NK-92 (cell line): ENCODE measurements around the gene ZCCHC7.
"Not testable (repeated sequence)": the region's sequence is repeated elsewhere in the genome, so short reads cannot be mapped to it uniquely, and the experiment has no call there.

Experiments used
- DNase-seq: peaks from one replicate; lab custom pipeline; 2025; ENCODE audit not compliant: unreplicated experiment; lab: John Stamatoyannopoulos, UW

ZCCHC7 gene

DNA sequence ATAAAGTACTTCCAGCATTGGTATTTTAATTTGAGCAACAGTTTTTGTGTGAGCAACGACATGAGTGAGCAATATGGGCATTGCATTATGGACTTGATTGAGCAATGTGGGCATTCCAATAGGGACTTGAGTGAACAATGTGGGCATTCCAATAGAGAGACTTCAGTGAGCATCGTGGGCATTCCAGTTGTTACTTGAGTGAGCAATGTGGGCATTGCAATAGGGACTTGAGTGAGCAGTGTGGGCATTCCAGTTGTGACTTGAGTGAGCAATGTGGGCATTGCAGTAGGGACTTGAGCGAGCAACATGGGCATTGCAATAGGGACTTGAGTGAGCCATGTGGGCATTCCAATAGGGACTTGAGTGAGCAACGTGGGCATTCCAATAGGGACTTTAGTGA, 52.2 kb downstream of the ZCCHC7 start:
- DNase-seq, result no peak

- no peak for DNase-seq
Observed at GRCh38 chr9:37174247-37174646, 53.9 kb downstream of the ZCCHC7 start.

- DNase-seq, result no peak
Observed at GRCh38 chr9:37178742-37179141, 58.4 kb downstream of the ZCCHC7 start.

- no peak for DNase-seq
Observed at GRCh38 chr9:37179576-37179975, 59.2 kb downstream of the ZCCHC7 start.

DNA sequence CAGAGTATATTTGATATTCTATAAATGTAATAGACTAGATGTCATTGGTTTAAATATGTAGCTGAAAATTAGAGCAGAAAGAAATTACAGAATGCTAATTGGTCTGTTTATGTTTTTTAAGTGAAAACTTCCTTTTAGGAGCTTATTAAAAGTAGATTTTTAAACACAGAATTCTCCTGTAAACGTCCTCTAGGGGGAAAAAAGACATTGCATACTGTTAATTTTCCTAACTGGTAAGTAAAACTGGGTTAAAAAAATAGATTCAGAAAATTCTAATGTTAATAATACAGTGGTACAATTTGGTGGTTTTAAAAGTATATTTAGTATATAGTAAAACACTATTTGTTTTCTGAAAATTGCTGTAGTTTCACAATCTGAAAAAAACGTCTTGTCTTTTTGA, 59.8 kb downstream of the ZCCHC7 start:
- DNase-seq, result no peak

GRCh38 chr9:37182718-37183117, 62.3 kb downstream of the ZCCHC7 start:
- no peak for DNase-seq

GRCh38 chr9:37184905-37185867, 64.8 kb downstream of the ZCCHC7 start:
- DNase-seq, result no peak

- no peak for DNase-seq
Observed at GRCh38 chr9:37187292-37187691, 66.9 kb downstream of the ZCCHC7 start.

DNA sequence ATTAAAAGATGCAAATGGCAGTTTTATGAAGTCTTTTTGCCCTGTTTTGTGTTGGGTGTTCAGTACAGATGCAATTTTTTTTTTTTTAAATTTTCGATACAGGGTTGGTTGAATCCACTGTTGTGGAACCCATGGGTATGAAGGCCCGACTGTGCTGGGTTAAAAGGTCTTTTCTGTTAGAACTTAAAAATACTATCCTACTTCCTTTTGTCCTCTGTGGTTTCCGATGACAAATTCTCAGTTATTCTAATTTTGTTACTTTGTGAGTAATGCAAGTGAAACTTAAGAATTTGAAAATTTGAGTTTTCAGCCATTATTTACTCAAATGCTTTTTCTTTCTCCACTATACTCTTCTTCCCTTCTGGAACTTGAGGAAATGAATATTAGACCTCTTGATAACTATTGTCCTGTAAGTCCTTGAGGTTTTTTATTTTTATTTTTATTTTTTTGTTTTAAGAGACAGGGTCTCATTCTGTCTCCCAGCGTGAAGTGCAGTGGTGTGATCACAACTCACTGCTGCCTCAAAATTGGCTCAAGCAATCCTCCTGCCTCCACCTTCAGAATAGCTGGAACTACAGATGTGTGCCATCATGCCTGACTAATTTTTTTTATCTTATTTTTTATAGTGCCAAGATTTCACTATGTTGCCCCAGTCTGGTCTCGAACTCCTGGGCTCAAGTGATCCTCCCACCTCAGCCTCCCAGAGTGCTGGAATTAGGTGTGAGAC, 67.5 kb downstream of the ZCCHC7 start:
- no peak for DNase-seq

- not testable (repeated sequence) for DNase-seq
Observed at GRCh38 chr9:37190739-37191138, 70.4 kb downstream of the ZCCHC7 start.

GRCh38 chr9:37191403-37192089, 71.2 kb downstream of the ZCCHC7 start:
- DNase-seq, result no peak

GRCh38 chr9:37192803-37193202, 72.4 kb downstream of the ZCCHC7 start:
- no peak for DNase-seq

DNA sequence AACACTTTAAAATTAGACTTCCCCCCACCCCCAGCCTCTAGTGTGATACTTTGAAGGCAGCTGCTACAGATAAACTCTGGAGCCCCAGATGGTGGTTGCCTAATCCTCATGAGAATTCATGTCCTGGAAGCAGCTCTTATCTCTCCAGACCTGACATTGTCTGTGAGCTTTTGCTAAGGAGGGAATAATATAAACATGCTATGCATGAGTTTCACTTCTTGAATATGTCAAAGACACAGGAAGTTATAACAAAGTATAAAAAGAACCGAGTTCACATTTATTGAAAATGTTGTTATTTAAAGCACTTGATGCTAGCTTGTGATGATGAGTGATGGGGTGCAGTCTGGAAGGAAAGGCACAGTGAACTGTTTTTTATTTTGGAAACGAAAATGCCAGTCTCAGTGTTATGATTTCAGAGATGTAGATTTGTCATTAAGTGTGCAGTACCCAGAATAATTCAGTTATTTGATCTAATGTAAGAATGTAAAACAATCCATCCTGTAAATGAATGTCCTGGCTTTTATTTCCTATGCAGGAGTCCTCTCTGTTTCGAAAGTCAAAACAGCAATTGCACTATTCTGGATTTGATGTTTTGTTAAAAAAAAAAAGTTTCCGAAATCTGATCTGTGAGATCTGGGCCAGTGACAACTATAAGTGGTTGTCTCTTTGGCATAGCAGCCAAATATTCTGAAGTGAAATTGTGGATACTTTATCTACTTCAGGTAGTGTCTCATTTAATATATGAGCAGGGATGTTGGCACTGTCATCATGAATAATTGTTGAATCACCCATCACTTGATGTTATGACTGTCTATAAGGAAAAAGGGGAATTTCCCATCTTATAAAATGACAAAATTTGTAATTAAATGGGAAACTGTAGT, 77.0 kb downstream of the ZCCHC7 start:
- DNase-seq, result no peak

DNA sequence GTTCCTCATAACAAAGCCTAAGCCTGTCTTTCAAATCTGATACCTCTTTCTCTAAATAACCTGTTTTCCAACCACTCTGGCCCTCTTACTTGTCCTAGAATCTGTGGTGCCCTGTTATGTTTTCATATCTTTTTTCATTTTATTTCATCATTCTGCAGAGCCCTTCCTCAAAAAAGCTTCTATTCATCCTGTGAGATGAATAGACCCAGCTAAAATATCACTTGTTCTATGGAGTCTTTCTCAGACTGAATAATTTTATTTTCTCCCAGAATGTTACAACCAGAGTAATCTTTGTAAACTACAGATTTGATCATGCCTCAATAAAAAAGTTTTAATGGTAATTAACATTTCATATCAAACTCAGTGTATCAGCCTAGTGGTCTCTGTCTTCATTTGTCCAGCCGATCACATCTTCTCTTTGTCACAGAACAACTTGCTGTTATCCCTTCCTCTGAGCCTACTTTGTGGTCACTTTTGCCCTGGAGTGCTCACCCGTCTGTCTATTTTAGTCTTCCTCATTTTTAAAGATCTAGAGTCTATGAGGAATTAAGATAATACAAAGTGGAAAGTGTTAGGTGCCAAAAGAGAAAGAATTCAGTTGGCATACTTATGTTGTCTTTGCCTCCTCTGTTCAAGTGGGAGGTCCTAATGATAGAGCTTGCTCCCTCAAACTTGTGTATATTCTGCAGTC, 77.8 kb downstream of the ZCCHC7 start:
- DNase-seq, result no peak

DNA sequence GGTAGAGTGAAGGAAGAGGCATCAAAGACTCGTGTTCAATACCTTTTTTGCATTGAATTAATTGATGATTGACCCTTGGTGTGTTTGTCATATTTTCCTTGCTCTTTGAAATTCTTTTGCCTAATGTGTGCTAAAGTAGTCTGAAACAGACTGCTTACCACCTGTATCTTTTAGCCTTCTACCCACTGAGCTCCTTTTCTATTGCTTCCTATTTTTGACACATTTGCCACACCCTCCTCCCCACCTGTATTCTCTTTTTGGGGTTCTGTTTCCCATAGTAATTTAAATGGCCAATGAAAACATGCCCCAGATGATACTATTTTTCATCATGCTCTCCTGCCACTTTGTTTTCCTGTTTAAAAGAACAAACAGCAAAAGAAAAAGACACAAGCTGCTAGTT, 78.5 kb downstream of the ZCCHC7 start:
- no peak for DNase-seq

- no peak for DNase-seq
Observed at GRCh38 chr9:37200433-37201005, 80.1 kb downstream of the ZCCHC7 start.

GRCh38 chr9:37201581-37201980, 81.2 kb downstream of the ZCCHC7 start:
- DNase-seq, result no peak

GRCh38 chr9:37202091-37202490, 81.7 kb downstream of the ZCCHC7 start:
- no peak for DNase-seq

- not testable (repeated sequence) for DNase-seq
Observed at GRCh38 chr9:37203456-37203855, 83.1 kb downstream of the ZCCHC7 start.
